GM21825 (cell line): Measurements from ENCODE around the gene MAL.

ENCODE experiments used
- ATAC-seq: cut with Tn5 transposase; IDR thresholded peaks from one replicate; pipeline ENCODE4 v1.9.1; 2021; ENCODE audit warnings: mild to moderate bottlenecking, moderate library complexity; ENCODE audit not compliant: unreplicated experiment

MAL gene

DNA sequence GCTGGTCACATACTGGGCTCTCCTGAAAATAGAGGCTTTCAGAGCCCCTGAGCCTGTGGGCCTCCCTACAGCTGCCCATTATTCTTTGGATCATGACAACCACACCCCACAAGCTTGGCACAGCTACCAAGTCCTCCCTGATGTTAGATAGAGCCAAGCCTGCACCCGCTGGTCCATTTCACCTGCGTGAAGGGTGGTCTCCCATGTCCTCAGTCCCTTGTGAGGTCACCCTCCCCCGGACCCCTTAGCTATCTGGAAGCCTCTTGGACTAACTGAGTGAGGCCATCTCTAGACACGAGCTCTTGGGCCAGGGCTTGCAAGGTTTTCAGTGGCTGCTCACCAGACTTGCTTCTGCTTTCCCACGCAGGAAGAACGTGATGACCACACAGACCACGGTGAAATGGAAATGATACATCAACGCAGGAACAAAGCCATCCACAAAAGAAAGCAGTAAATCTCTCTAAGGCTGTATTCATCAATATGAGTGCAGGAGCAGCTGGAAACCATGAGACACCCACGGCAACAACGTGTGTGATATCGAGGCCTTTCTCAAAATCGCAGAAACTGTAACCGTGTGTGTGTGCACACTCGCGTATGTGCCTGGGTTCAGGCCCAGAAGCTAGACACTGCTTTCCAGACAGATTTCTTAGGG is 10.1 kb upstream of the MAL start:
- no peak for ATAC-seq

DNA sequence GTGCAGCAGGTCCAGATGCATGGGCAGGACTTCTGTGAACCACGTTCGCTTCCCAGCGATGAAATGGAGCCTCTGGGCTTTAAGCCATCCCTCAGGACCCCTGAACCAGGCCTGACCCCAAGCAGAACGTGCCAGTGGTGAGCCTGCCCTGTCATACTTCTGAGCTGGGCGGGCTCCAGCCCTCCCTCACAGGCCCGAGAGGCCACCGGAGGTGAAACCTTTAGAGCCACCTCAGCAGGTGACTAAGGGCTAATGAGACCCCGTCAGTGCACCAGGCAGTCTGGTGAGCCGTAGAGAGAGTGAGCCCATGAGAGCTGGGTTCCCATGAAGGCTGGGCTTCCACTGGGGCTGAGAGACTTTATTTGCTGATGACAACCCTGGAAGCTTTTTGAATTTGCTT is 8.9 kb upstream of the MAL start:
- ATAC-seq, result no peak

DNA sequence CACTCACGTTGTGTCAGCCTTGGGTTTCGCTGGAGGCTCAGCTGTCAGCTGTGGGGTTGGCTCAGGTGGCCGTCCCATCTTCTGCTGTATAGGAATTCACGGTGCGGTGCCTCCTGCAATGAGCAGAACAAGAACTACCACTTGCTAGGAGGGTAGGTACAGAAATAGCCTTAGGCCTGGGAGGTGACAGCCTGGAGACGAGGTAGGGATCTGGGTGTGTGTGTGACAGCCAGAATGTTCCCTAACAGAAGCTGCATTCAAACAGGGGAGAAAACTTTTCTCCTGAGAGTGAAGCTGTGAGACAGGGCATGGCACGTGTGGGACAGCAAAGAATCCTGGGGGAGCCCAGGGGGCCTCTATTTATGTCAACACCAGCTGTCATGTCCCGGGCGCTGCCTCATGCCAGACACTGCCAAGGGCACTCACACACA is 8.4 kb upstream of the MAL start:
- no peak for ATAC-seq

GRCh38 chr2:95017836-95018235 is 7.7 kb upstream of the MAL start:
- no peak for ATAC-seq

- ATAC-seq, result no peak
These were observed 7.2 kb upstream of the MAL start for GRCh38 chr2:95018301-95018700.

- ATAC-seq, result no peak
These were observed 6.5 kb upstream of the MAL start for GRCh38 chr2:95018861-95019550.

DNA sequence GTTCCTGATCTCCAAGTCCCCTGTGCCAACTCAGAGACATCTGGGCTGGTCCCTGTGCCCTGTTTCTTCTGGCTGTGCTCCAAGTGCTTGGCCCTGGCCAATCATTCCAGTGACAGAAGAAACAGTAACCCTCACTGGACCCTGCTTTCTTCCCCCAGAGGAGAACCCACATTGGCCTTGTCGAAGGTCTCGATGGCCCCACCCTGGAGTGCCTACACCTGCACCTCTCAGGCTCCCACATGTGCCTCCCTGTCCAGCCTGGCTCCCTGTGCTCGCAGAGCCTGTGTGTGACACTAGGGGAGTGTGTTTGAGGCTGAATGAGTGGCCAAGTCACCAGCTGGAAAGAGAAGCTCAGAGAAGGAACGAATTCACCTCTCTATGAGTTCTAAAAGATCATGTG is 5.9 kb upstream of the MAL start:
- ATAC-seq, result no peak

- ATAC-seq, result no peak
These were observed 5.1 kb upstream of the MAL start for GRCh38 chr2:95020275-95021022.

GRCh38 chr2:95021023-95021416 is 4.5 kb upstream of the MAL start:
- no peak for ATAC-seq

- ATAC-seq, result no peak
These were observed 3.7 kb upstream of the MAL start for GRCh38 chr2:95021847-95022246.

DNA sequence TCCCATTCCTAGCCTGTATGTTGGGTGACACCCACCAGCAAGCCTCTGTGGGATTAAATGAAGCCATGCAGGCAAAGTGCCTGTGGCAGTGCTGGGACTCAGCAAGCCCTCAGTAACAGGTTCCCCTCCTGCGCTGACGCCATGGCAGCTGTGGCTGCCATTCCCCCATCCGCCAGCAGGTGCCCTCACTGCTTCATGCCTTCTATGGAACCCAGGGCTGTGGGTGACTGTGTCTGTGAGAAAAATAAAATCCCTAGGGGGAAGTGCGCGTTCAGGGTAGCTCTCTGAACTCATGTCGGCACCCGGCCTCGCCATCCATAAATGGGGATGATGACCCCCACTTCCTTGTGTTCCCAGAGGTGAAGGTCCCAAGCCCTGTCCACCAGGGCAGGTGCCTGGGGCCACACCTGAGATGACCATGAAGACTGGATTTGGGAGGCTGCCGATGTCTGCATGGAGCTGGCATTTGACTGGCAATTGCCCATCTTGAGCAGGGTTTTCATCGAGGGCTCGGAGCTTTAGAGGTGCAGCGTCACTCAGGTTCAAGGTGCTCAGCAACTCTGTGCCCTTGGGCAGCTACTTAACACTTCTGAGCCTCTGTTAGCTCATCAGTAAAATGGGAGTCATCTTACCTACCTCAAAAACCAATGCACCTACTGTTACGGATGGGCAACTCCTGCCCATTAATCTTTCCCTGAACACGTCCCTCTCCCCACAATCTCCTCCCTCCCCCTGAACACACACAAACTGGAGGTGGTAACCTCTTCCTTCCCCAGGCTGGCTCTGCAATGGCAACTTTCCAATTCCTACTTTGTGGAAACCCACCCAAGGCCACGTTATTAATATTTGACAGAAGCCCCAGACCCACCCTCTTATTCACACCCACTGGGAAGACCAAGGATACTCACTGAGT is 2.9 kb upstream of the MAL start:
- ATAC-seq, result peak; percentile 87

GRCh38 chr2:95023222-95023597 is 2.3 kb upstream of the MAL start:
- ATAC-seq, result no peak

DNA sequence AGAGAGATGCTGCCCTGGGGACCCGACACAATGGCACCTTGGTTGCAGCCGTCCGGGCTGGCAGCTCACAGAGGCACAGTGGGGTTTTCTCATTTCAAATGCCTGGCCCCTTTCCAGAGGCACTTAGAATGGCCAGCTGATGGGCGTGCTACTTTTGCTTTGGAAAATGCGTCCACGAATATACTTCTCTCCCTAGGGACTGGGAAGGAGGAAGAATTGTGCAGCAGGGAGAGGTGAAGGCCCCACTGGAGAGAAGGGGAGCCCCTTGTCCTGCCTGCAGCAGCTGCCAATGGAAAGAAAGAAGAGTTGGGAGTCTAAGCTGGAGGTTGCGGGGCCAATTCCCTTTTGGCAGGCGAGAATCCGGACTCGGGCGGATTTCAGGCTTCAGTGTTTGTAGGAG is 1.1 kb upstream of the MAL start:
- no peak for ATAC-seq

DNA sequence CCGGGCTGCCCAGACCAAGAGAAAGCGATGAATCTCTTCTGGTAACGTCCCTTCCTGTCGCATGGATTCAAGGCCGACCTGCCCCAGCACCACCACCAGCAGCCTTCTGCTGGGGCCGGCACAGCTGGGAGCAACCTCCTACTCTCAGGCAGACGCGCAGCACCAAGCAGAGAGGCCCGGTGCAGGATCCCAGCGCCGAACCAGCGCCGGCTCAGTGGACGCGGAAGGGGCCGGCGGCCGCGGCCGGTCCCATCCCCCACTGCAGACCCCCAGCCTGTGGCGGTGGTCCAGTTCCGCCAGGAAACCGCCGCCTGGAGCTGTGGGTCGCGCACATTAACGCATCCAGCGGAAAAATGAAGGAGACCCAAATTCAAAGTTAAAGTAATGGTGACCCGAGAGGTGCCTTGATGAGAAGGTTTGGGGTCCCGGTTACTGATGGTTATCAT is 525 bp upstream of the MAL start:
- ATAC-seq, result no peak

DNA sequence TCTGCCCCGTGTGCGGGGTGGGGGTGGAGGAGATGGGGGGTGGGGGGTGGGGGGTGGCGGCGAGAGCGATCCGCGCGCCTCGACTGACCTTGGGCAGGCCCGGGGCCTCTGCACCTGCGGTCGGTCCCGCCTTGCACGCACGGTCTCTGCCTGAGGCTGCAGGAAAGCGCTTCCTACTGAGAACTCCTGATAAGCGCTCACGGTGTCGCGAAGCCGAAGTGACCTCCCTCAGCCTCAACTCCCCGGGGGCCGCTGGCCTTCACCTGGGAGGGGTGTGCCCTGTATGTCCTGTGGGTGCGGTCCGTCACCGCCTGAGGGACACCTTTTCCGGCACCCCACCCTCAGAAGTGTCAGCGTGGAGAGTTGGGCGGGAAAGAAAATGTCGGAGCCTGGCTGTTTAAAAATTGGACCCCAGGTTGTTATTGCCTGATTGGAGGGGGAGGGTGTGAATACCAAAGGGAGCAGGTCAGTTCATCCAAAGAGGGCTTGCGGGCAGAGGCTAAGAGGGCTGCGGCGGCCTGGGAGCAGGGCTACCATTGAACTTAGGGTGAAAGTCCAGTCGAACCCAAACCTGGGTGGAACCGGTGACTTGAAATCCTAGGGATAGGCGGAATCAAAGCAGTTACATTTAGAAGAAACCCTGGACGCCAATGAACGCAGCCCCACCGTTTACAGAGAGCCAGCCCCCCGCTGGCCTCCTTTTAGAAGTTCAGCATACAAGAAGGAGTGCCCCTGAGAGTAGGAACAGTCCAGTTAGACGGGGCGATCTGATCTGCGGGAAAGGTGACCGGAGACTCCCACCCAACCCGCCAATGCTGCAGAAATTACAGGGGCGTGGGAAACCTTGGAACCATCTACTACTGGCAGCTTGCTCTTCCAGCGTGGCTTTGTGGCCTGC is 1.2 kb downstream of the MAL start:
- ATAC-seq, result no peak

- no peak for ATAC-seq
These were observed 1.8 kb downstream of the MAL start for GRCh38 chr2:95027369-95027720.

DNA sequence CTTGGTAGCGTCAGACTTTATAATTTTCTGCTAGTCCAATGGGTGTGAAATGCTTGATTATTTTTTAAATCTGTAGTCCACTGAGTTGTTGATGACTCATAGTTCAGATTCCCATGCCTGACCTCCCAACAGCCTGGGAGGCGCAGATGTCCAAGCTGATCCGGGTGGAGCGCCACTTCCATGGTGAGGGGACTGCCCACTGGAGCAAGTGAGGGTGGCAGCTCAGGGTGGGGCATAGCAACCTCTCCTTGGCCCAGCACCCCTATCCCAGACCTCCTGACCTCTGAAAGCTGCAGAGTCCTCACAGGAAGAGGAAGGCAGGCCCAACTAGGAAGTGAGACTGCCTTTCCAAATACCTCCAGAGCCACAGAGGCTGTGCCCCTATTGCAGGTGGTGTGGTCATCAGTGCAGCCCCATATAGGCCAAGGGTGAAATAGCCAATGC is 4.4 kb downstream of the MAL start:
- no peak for ATAC-seq

DNA sequence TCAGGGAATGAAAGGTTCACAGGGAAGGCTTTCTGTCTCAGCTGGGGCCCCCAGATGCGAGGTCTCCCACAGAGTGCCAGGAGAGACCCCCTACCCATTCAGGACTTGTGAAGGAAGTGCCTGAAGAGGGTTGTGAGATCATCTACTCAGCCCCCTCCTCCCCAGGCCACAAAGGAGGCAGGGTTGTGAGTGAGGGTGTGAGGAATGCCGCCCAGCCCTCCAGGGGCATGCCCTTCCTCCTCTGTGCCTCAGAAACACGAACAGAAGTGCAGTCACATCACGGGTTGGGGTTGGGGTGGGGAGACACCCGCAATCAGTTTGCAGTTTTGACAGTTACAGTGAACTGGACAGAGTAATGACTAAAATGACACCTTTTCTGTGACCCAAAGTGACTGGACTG is 5.0 kb downstream of the MAL start:
- no peak for ATAC-seq

DNA sequence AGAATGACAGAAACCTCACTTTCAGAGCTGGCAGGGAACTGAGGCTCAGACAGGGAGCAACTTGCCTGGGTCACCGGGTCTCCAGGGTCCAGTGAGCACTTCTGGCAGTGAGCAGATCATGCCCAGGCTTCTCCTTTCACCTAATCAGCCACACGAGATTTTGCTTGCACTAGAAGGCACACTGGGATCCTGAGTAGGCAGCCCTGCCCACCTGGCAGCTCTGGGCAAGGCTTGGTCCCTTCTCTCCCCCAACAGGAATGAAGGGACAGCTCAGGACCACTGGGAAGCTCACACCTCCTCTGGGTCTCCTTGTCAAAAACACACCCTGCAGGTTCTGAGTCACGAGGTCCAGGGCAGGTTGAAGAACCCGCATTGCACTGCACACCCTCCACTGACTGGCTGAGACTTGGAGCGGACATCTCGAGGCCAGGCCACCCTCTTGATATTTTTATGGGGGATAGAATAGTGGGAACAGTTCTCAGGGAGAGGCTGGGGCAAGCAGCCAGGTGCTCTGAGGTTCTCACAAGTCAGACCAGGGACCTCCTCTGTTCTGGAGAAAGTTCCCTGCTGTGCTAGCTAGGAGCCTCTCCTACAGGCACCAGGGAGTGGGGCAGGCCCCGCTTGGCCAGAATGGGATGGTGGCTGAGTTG is 5.7 kb downstream of the MAL start:
- no peak for ATAC-seq

GRCh38 chr2:95031726-95032116 is 6.2 kb downstream of the MAL start:
- ATAC-seq, result no peak
